WTC11 (cell line): ENCODE measurements around the gene DGCR2. TPM values are rescaled to one million over a fixed set of nuclear protein-coding genes. Genes with fewer than 3 reads are reported as not detected.

Experiments
- ATAC-seq: fragments of 200-7000 bp; cut with Tn5 transposase; 2 replicates; pipeline ENCODE4 v1.10.0; 2021; ENCODE audit warnings: mild to moderate bottlenecking, moderate library complexity
- CTCF ChIA-PET: fragments of 300-600 bp; sonication (Branson Sonifier 250); formaldehyde crosslinking; loops from one replicate; lab custom pipeline; 2021; ENCODE audit warnings: antibody characterized with exemption; lab: Charles Lee
- POLR2A ChIA-PET: fragments of 350-600 bp; sonication (Branson Sonifier 250); formaldehyde crosslinking; loops from one replicate; lab custom pipeline; 2021; ENCODE audit warnings: antibody characterized with exemption; lab: Charles Lee
- DNase-seq: peaks from one replicate; pipeline ENCODE4 v3.0.0; 2021; ENCODE audit warnings: low spot score
- H3K27ac Mint-ChIP-seq: 2 replicates; pipeline ENCODE4 v1.8.0; 2021; ENCODE audit warnings: mixed read lengths
- H3K27me3 Mint-ChIP-seq: 2 replicates; pipeline ENCODE4 v1.8.0; 2021; ENCODE audit warnings: low read depth, mild to moderate bottlenecking, moderate library complexity, mixed read lengths
- H3K36me3 Mint-ChIP-seq: 2 replicates; pipeline ENCODE4 v1.8.0; 2021; ENCODE audit warnings: mixed read lengths
- H3K4me1 Mint-ChIP-seq: 2 replicates; pipeline ENCODE4 v1.8.0; 2022; ENCODE audit warnings: mixed read lengths
- H3K4me3 Mint-ChIP-seq: 2 replicates; pipeline ENCODE4 v1.8.0; 2021; ENCODE audit warnings: mild to moderate bottlenecking, moderate library complexity, mixed read lengths
- H3K9me3 Mint-ChIP-seq: 2 replicates; pipeline ENCODE4 v1.8.0; 2021; ENCODE audit warnings: mixed read lengths
- FOXJ3 ChIP-seq: sonication (generic); formaldehyde crosslinking; IDR thresholded peaks from 2 replicates; pipeline ENCODE4 v1.9.0; 2021; ENCODE audit warnings: missing genetic modification reagents, mild to moderate bottlenecking, borderline replicate concordance
- GTF2I ChIP-seq: fragments of 250-450 bp; sonication (Bioruptor Pico); conservative IDR thresholded peaks from 2 replicates; pipeline ENCODE4 v1.4.0; 2021; ENCODE audit warnings: mild to moderate bottlenecking
- JAZF1 ChIP-seq: fragments of 250-450 bp; sonication (Bioruptor Pico); IDR thresholded peaks from 2 replicates; pipeline ENCODE4 v1.9.0; 2021; ENCODE audit warnings: moderate library complexity, mild to moderate bottlenecking, inconsistent platforms
- KAT7 ChIP-seq: sonication (generic); formaldehyde crosslinking; IDR thresholded peaks from 2 replicates; pipeline ENCODE4 v1.8.1; 2023; ENCODE audit warnings: missing genetic modification reagents, mild to moderate bottlenecking, borderline replicate concordance
- NR2C2 ChIP-seq: sonication (generic); formaldehyde crosslinking; IDR thresholded peaks from 2 replicates; pipeline ENCODE4 v1.8.0; 2022; ENCODE audit warnings: mild to moderate bottlenecking, missing genetic modification reagents
- NR3C1 ChIP-seq: sonication (generic); formaldehyde crosslinking; conservative IDR thresholded peaks from 2 replicates; pipeline ENCODE4 v1.8.1; 2023; ENCODE audit warnings: low read depth, mild to moderate bottlenecking, missing genetic modification reagents
- OVOL2 ChIP-seq: fragments of 250-450 bp; sonication (Bioruptor Pico); IDR thresholded peaks from 2 replicates; pipeline ENCODE4 v1.9.0; 2021; ENCODE audit warnings: mild to moderate bottlenecking, borderline replicate concordance
- SMAD4 ChIP-seq: sonication (generic); formaldehyde crosslinking; IDR thresholded peaks from 2 replicates; pipeline ENCODE4 v1.8.0; 2022; ENCODE audit warnings: mild to moderate bottlenecking, missing genetic modification reagents
- ZNF263 ChIP-seq: sonication (generic); formaldehyde crosslinking; IDR thresholded peaks from 2 replicates; pipeline ENCODE4 v1.8.1; 2022; ENCODE audit warnings: low read depth, mild to moderate bottlenecking, moderate library complexity, missing genetic modification reagents
- total RNA-seq: library from RNA; stranded (reverse); gene quantifications from 3 replicates; pipeline ENCODE4 v1.2.3, GENCODE V29; 2021
- TF ChIP-seq, protein P1 (sequence below): fragments of 250-450 bp; sonication (Bioruptor Pico); conservative IDR thresholded peaks from 2 replicates; pipeline ENCODE4 v1.9.0; 2021; ENCODE audit warnings: mild to moderate bottlenecking
- TF ChIP-seq, protein P2 (sequence below): sonication (generic); formaldehyde crosslinking; IDR thresholded peaks from 2 replicates; pipeline ENCODE4 v1.8.0; 2022; ENCODE audit warnings: mild to moderate bottlenecking, missing genetic modification reagents
- TF ChIP-seq, protein P3 (sequence below): sonication (generic); formaldehyde crosslinking; IDR thresholded peaks from 2 replicates; pipeline ENCODE4 v1.8.1; 2023; ENCODE audit warnings: mild to moderate bottlenecking, missing genetic modification reagents, moderate library complexity
- TF ChIP-seq, protein P4 (sequence below): fragments of 200-600 bp; IDR thresholded peaks from 2 replicates; pipeline ENCODE4 v1.8.0; 2022; ENCODE audit warnings: antibody characterized with exemption
- TF ChIP-seq, protein P5 (sequence below): sonication (generic); formaldehyde crosslinking; IDR thresholded peaks from 2 replicates; pipeline ENCODE4 v1.8.1; 2023; ENCODE audit warnings: mild to moderate bottlenecking, moderate library complexity, missing genetic modification reagents
- TF ChIP-seq, protein P6 (sequence below): sonication (generic); formaldehyde crosslinking; IDR thresholded peaks from 2 replicates; pipeline ENCODE4 v1.8.0; 2022; ENCODE audit warnings: mild to moderate bottlenecking, missing genetic modification reagents
- TF ChIP-seq, protein P7 (sequence below): sonication (generic); formaldehyde crosslinking; IDR thresholded peaks from 2 replicates; pipeline ENCODE4 v1.8.1; 2022; ENCODE audit warnings: low read depth, mild to moderate bottlenecking, moderate library complexity, missing genetic modification reagents, borderline replicate concordance

DGCR2 gene
- total RNA-seq, 1 experiment from 2014 or later: 64.2 TPM

DNA sequence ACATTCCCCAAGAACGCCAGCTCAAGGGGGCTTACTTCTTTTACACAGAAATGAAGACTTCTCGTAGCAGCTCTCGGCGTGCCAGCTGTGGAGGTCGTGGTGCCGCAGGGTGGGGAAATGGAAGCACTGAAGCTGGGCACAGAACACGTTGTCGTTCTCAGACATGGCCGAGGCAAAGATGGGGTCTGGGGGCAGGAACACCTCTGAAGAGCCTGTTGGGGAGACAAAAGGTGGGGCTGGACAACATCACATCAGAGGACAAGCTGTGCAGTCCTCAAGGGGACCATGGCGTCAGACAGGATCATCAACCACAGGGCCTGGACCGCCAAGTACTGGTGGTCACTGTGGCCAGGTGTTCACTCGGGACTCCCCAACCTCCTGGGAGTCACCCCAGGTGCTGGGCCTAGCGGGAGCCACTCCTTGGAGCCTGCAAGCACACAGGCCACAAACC lies 65.2 kb downstream of the DGCR2 start (continued):
- TF ChIP-seq, protein P1, sequence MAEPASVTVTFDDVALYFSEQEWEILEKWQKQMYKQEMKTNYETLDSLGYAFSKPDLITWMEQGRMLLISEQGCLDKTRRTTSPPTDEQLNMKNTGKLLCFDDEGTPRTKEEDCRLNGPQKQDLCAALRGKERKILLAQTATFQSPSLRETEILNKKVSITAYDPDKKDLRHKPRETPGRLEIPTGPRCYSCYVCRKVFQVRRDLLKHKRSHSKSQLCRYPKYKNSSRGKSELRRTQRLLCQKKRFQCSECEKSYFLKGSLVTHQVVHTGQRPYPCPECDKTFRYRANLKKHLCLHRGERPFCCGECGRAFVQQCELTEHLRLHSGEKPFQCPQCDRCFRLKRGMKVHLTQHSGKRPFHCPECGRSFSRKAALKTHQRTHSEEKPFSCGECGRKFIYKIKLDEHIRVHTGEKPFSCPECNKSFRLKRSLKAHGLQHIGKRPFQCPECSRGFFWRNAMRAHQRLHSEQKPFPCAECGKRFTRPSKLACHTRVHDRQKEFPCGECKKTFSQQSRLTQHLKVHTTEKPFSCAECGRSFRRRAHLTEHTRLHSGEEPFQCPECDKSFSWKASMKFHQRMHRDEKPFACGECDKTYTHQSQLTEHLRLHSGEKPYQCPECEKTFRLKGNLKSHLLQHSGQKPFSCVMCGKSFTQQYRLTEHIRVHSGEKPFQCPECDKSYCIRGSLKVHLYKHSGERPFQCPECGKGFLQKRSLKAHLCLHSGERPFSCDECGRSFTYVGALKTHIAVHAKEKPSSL: no peak
- no peak for TF ChIP-seq FOXJ3 (CRISPR knock-in tag)
- no peak for TF ChIP-seq NR3C1 (CRISPR knock-in tag)
- TF ChIP-seq JAZF1 (CRISPR knock-in tag): no peak

DNA sequence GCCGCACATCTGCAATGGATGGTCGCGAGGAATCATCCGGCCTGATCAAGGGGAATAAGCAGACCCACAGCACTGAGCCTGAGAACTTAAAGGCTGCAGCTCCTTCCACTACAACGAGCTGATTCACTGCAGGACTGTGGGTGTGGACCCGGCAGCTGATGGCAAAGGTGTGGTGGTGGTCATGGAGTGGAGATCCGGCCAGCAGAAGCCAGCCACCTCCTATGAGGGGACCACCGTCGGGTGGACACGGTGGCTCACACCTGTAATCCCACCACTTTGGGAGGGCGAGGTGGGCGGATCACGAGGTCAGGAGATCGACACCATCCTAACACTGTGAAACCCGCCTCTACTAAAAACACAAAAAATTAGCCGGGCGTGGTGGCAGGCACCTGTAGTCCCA lies 66.4 kb downstream of the DGCR2 start:
- no peak overlapping the region for H3K27ac Mint-ChIP-seq
- ATAC-seq (no peak), DNase-seq (peak; percentile 6)
- no peak overlapping the region for H3K4me3 Mint-ChIP-seq
- ChIA-PET CTCF (interaction anchor here (1.8 to 1.9 kb wide), 2 partner anchors 18 to 20 kb away, joined by 5 to 7 read pairs; no protein-coding TSS in a partner anchor), POLR2A (no interaction called here)
- TF ChIP-seq, protein P2, sequence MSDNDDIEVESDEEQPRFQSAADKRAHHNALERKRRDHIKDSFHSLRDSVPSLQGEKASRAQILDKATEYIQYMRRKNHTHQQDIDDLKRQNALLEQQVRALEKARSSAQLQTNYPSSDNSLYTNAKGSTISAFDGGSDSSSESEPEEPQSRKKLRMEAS: no peak
- no peak for TF ChIP-seq ZNF263 (CRISPR knock-in tag)
- no peak for TF ChIP-seq GTF2I (CRISPR knock-in tag)
- TF ChIP-seq, protein P3, sequence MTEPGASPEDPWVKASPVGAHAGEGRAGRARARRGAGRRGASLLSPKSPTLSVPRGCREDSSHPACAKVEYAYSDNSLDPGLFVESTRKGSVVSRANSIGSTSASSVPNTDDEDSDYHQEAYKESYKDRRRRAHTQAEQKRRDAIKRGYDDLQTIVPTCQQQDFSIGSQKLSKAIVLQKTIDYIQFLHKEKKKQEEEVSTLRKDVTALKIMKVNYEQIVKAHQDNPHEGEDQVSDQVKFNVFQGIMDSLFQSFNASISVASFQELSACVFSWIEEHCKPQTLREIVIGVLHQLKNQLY (CRISPR knock-in tag): no peak
- TF ChIP-seq, protein P4, sequence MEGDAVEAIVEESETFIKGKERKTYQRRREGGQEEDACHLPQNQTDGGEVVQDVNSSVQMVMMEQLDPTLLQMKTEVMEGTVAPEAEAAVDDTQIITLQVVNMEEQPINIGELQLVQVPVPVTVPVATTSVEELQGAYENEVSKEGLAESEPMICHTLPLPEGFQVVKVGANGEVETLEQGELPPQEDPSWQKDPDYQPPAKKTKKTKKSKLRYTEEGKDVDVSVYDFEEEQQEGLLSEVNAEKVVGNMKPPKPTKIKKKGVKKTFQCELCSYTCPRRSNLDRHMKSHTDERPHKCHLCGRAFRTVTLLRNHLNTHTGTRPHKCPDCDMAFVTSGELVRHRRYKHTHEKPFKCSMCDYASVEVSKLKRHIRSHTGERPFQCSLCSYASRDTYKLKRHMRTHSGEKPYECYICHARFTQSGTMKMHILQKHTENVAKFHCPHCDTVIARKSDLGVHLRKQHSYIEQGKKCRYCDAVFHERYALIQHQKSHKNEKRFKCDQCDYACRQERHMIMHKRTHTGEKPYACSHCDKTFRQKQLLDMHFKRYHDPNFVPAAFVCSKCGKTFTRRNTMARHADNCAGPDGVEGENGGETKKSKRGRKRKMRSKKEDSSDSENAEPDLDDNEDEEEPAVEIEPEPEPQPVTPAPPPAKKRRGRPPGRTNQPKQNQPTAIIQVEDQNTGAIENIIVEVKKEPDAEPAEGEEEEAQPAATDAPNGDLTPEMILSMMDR: no peak
- TF ChIP-seq SMAD4 (CRISPR knock-in tag): no peak
- TF ChIP-seq, protein P5, sequence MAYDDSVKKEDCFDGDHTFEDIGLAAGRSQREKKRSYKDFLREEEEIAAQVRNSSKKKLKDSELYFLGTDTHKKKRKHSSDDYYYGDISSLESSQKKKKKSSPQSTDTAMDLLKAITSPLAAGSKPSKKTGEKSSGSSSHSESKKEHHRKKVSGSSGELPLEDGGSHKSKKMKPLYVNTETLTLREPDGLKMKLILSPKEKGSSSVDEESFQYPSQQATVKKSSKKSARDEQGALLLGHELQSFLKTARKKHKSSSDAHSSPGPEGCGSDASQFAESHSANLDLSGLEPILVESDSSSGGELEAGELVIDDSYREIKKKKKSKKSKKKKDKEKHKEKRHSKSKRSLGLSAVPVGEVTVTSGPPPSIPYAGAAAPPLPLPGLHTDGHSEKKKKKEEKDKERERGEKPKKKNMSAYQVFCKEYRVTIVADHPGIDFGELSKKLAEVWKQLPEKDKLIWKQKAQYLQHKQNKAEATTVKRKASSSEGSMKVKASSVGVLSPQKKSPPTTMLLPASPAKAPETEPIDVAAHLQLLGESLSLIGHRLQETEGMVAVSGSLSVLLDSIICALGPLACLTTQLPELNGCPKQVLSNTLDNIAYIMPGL (CRISPR knock-in tag): no peak
- TF ChIP-seq, protein P6, sequence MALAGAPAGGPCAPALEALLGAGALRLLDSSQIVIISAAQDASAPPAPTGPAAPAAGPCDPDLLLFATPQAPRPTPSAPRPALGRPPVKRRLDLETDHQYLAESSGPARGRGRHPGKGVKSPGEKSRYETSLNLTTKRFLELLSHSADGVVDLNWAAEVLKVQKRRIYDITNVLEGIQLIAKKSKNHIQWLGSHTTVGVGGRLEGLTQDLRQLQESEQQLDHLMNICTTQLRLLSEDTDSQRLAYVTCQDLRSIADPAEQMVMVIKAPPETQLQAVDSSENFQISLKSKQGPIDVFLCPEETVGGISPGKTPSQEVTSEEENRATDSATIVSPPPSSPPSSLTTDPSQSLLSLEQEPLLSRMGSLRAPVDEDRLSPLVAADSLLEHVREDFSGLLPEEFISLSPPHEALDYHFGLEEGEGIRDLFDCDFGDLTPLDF: no peak
- no peak for TF ChIP-seq NR2C2
- TF ChIP-seq OVOL2: no peak
- TF ChIP-seq, protein P7, sequence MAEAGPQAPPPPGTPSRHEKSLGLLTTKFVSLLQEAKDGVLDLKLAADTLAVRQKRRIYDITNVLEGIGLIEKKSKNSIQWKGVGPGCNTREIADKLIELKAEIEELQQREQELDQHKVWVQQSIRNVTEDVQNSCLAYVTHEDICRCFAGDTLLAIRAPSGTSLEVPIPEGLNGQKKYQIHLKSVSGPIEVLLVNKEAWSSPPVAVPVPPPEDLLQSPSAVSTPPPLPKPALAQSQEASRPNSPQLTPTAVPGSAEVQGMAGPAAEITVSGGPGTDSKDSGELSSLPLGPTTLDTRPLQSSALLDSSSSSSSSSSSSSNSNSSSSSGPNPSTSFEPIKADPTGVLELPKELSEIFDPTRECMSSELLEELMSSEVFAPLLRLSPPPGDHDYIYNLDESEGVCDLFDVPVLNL (CRISPR knock-in tag): no peak
- no peak for TF ChIP-seq KAT7 (CRISPR knock-in tag)
- no peaks in the 10 kb centered on the region for H3K4me1 Mint-ChIP-seq
- no peaks in the 10 kb centered on the region for H3K27me3 Mint-ChIP-seq
- no peaks in the 10 kb centered on the region for H3K9me3 Mint-ChIP-seq
- peaks cover 33% of the 10 kb centered on the region for H3K36me3 Mint-ChIP-seq
